Stimulated activated CD4-positive, alpha-beta T cell treated with anti-CD3 and anti-CD28 coated beads, Interleukin-2, amount 100 ng/mL, for 4 hours (primary cell): ENCODE results near the gene KRT27.
"Not testable (repeated sequence)": the region's sequence is repeated elsewhere in the genome, so short reads cannot be mapped to it uniquely, and the experiment has no call there.

Source experiments
- DNase-seq: peaks from one replicate; pipeline ENCODE4 v3.0.0-alpha.2; 2020; ENCODE audit warnings: low read depth

The KRT27 gene

DNA sequence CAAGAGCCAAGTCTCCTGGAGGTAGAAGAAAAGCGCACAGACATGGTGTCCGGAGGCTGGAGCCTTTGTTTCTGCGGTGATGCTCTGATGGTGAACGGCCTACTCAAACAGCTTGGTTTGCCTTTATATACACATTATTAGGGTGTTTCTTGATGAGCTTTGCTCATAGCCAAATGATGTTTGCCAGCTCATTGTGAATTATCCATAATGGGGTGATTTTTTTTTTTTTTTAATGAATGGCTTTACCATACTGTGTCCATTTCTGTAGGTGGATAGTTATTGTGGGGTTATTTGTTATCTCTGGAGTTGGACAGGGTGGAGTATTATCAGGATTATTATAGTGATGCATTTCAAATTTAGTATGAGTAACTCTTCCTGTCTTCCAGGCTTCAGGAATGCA, at the start of gene KRT27:
Gene KRT27, minus strand, starts transcription at position 101 of the 400 bp plus-strand sequence. Its CDS starts 57 bp downstream, at position 44.
- no peak for DNase-seq

- DNase-seq, result no peak
Observed at GRCh38 chr17:40830085-40830776, 47.9 kb upstream of the KRT27 start.

- no peak for DNase-seq
Observed at GRCh38 chr17:40828454-40829044, 46.2 kb upstream of the KRT27 start.

DNA sequence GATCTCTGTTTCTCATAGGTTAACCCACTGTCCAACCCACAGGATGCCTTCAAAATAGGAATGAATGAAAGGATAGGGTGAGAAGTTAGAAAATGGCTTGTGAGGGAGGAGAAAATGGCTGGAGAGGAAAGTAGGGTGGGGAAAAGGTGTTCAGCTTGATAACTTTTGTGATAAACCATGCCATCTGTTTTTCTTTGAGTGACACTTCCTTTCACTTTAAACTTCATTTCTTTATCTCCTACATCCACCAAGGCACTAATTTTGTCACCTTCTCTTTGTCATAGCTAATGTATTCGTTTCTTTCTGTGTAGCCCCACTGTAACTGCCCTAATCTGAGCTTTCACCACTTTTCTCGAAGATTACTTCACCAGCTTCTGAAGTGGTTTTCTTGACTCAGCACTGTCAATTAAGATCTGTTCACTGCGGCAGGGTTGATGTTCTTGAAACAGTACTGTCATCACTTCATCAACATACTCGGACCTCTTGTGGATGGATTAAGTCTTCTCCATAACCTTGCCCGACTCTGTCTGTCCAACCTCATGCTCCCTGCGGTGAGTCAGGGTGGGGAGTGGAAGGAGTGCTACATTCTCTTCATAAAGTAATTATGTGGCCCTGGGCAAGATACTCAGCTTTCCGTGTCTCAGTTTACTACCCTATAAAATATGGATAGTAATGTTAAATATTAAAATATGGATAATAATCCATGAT, 45.5 kb upstream of the KRT27 start:
- no peak for DNase-seq

GRCh38 chr17:40825599-40825998, 43.2 kb upstream of the KRT27 start:
- DNase-seq, result no peak

GRCh38 chr17:40824015-40824832, 41.9 kb upstream of the KRT27 start:
- DNase-seq, result no peak

GRCh38 chr17:40822132-40822812, 39.9 kb upstream of the KRT27 start, which contains the start of gene KRT10:
Gene KRT10 (minus strand): TSS chr17:40822614. CDS start chr17:40822585, 29 bp downstream.
- no peak for DNase-seq

GRCh38 chr17:40821536-40821935, 39.2 kb upstream of the KRT27 start:
- no peak for DNase-seq

DNA sequence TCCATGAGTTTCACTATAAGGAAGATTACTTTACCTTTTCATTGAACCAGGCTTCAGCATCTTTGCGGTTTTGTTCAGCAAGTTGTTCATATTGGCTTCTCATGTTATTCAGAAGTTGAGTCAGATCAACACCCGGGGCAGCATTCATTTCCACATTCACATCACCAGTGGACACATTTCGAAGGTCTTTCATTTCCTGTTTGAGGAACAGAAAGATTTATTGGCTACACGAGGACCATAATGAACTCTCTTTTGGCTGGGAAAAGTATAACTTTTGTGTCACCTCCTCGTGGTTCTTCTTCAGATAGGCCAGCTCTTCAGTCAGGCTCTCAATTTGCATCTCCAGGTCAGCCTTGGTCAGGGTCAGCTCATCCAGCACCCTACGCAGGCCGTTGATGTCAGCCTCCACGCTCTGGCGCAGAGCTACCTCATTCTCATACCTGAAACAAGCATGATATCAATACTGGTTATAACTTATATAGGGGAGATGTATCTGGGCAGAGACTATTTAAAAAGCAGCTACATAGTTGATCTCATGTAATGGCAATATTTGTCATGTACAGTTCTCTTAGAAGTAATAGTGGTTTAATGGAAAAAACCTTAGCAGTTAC, 38.0 kb upstream of the KRT27 start:
- no peak for DNase-seq

DNA sequence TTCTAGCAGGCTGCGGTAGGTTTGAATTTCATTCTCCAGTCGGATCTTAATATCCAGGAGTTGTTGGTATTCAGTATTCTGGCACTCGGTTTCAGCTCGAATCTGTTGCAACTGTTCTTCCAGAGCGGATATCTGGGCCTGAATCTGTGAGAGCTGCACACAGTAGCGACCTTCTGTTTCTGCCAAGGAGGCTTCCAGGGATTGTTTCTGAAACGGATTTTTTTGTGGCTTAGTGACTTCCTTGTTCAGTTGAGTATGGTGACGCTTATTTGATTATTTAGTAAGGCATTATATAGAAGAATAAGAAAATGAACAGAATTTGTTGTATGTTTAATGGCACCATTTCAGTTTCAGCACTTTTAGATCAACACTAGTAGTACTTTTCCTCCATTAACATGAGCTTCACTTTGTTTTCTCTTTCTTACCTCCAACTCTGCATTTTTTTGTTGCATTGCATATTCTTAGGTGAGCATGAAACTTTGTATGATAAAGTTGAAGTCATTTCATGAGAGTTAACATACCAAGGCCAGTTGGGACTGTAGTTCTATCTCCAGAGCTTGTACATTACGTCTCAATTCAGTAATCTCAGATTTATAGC, 37.3 kb upstream of the KRT27 start:
- no peak for DNase-seq

- peak; percentile 79 for DNase-seq
Observed at GRCh38 chr17:40818733-40819527, 36.6 kb upstream of the KRT27 start.

DNA sequence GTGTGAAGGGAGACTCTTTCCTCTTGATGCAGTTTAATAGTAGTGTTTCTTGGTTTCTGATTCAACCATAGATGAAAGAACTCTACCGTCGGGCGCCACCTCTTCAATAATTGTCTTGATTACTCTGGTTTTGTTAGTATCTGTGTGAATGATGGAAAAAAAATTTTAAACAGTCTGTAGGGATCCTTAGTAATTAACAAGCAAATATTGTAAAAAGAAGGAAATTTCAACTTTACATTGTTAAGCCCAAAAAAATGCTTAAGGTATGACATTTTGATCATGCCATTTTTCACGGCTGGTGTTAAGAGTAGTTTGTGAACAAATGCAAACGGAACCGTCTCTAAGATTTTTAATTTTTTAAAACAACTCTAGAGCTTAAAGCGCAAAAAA, 36.0 kb upstream of the KRT27 start:
- no peak for DNase-seq

DNA sequence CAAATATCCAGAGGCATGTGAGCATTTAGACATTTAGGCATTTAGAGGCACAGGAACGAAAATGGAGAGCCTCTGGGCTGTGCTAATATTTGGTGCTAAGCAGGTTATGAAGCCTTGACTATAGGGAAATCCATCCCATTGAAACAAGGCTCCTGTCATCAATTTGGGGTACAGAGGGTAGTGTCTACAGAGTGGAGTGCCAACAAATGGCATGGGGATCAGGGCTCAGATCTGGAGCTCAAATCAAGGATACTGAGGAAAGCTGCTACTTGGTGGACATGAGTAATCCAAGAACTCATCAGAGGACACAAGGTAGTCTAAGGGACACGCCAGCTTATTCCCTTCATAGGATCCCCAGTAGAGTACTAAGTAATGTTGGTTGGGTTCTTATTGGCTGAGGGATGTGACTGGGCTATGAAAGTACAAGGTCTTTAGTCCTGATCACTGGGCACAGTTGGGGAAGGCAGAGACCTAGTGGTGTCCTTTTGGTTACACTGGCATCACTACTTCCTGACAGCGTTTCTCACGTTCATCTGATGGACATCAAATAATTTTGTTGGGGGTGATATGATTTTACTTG, 34.8 kb upstream of the KRT27 start:
- DNase-seq, result no peak

DNA sequence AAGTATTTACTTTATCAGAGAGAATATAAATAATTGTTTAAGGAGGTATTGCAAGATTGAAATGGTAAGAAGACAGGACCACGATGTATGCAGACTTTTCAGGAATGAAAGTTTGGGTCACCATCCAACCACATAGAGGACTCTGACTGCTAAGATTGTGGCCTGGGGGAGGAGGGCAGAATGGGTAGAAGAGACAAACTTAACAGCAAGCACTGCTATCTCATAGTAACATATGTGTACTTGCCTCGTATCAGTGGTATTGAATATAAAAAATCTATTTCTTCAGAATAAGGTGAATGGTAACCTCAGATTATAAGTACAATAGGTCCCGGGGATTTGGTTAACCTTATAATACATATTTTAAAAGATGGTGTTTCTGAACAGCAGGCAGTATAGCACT, 34.2 kb upstream of the KRT27 start:
- DNase-seq, result no peak

DNA sequence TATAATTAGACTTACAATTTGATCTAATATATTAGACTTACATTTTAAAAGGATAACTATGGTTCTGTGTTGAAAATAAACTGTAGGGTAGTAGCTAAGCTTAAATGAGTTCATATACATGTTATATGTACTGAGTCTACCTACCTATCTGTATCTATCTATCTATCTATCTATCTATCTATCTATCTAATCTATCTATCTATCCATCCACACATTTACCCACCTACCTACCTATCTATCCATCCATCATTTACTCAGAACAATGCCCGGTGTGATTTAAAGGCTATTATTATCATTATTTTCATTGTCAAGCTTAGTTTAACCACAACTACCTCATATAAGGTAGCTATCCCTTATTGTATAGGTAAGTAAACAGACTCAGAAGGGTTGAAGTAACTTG, 33.0 kb upstream of the KRT27 start:
- no peak for DNase-seq

DNA sequence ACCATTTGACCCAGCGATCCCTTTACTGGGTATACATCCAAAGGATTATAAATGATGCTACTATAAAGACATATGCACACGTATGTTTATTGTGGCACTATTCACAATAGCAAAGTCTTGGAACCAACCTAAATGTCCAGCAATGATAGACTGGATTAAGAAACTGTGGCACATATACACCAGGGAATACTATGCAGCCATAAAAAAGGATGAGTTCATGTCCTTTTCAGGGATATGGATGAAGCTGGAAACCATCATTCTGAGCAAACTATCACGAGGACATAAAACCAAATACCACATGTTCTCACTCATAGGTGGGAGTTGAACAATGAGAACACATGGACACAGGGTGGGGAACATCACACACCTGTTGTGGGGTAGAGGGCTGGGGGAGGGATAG, 32.3 kb upstream of the KRT27 start:
- DNase-seq, result not testable (repeated sequence)

GRCh38 chr17:40813804-40814203, 31.5 kb upstream of the KRT27 start:
- DNase-seq, result no peak

DNA sequence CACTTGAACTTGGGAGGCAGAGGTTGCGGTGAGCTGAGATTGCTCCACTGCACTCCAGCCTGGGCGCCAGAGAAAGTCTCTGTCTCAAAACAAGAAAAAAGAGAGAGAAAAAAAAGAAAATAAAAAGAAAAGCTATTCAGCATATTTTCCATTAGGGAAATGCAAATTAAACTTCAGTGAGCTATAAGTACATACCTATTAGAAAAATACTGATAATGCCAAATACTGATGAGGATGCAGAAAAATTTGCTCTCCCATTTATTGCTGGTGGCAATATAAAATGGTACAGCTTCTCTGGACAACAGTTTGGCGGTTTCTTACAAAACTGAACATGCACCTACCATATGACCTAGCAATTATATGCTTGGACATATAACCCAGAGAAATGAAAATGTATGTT, 30.3 kb upstream of the KRT27 start:
- no peak for DNase-seq

- DNase-seq, result no peak
Observed at GRCh38 chr17:40810494-40810893, 28.1 kb upstream of the KRT27 start.
